ENCODE data around the gene CNDP2.

The CNDP2 gene

GRCh38 chr18:74501386-74501785 is 5.2 kb downstream of the CNDP2 start:
- DNase-seq, result no peak

GRCh38 chr18:74503137-74503536 is 7.0 kb downstream of the CNDP2 start:
- DNase-seq, result no peak

GRCh38 chr18:74505776-74506175 is 9.6 kb downstream of the CNDP2 start:
- no peak for DNase-seq

- DNase-seq, result no peak
Measured at GRCh38 chr18:74506448-74507084, 10.4 kb downstream of the CNDP2 start.

GRCh38 chr18:74507097-74507881 is 11.1 kb downstream of the CNDP2 start:
- no peak for DNase-seq

- DNase-seq, result no peak
Measured at GRCh38 chr18:74507927-74508326, 11.8 kb downstream of the CNDP2 start.

GRCh38 chr18:74508366-74508765 is 12.2 kb downstream of the CNDP2 start:
- no peak for DNase-seq

- no peak for DNase-seq
Measured at GRCh38 chr18:74508821-74509225, 12.7 kb downstream of the CNDP2 start.

GRCh38 chr18:74509856-74510769 is 13.9 kb downstream of the CNDP2 start:
- no peak for DNase-seq

GRCh38 chr18:74510770-74511095 is 14.6 kb downstream of the CNDP2 start:
- DNase-seq, result no peak

- DNase-seq, result no peak
Measured at GRCh38 chr18:74511823-74512222, 15.7 kb downstream of the CNDP2 start.

- no peak for DNase-seq
Measured at GRCh38 chr18:74512321-74513053, 16.3 kb downstream of the CNDP2 start.

GRCh38 chr18:74513149-74513882 is 17.2 kb downstream of the CNDP2 start:
- DNase-seq, result no peak

GRCh38 chr18:74513883-74514205 is 17.7 kb downstream of the CNDP2 start:
- no peak for DNase-seq

- no peak for DNase-seq
Measured at GRCh38 chr18:74514860-74515495, 18.8 kb downstream of the CNDP2 start.

- no peak for DNase-seq
Measured at GRCh38 chr18:74515620-74516231, 19.6 kb downstream of the CNDP2 start.

- no peak for DNase-seq
Measured at GRCh38 chr18:74516271-74517235, 20.4 kb downstream of the CNDP2 start.

- no peak for DNase-seq
Measured at GRCh38 chr18:74517236-74517630, 21.1 kb downstream of the CNDP2 start.

GRCh38 chr18:74518456-74519295 is 22.5 kb downstream of the CNDP2 start:
- DNase-seq, result no peak

Measured in activated gamma-delta T cell (primary cell).